H1 (cell line): ENCODE measurements around the gene ZBTB47. TPM values are rescaled to one million over a fixed set of nuclear protein-coding genes. Genes with fewer than 3 reads are reported as not detected.

ENCODE experiments used
- CTCF ChIA-PET: fragments of 300-600 bp; sonication (Branson Sonifier 250); formaldehyde crosslinking; loops from one replicate; lab custom pipeline; 2021; ENCODE audit not compliant: partially characterized antibody; lab: Charles Lee
- POLR2A ChIA-PET: fragments of 300-600 bp; sonication (Branson Sonifier 250); formaldehyde crosslinking; loops from one replicate; lab custom pipeline; 2021; ENCODE audit warnings: inconsistent platforms; ENCODE audit not compliant: partially characterized antibody; lab: Charles Lee
- DNase-seq, 2 experiments: peaks; one replicate each; pipeline versions ENCODE4 v3.0.0 to v3.0.0-alpha.2; 2010 to 2022; ENCODE audit warnings: low spot score in 2 of 2, low read depth in 1 of 2, mixed read lengths in 1 of 2
- FAIRE-seq: peaks from 2 replicates; lab custom pipeline; 2011; peaks lifted over from hg19 to GRCh38; lab: Jason Lieb, UNC
- H2AFZ ChIP-seq: 2 replicates; pipeline ENCODE4 v1.8.1; 2012; ENCODE audit warnings: low read length, inconsistent platforms
- H2AK5ac ChIP-seq: 2 replicates; pipeline ENCODE4 v1.6.1; 2013; ENCODE audit warnings: low read depth, low read length
- H2BK120ac ChIP-seq: replicated peaks from 2 replicates; pipeline ENCODE3; 2013; ENCODE audit warnings: low read depth, low read length, inconsistent platforms
- H2BK12ac ChIP-seq: 2 replicates; pipeline ENCODE4 v1.6.1; 2013; ENCODE audit warnings: low read depth, low read length
- H2BK15ac ChIP-seq: 2 replicates; pipeline ENCODE4 v1.6.1; 2013; ENCODE audit warnings: low read length
- H2BK20ac ChIP-seq: 2 replicates; pipeline ENCODE4 v1.6.1; 2013; ENCODE audit warnings: low read length
- H2BK5ac ChIP-seq: 2 replicates; pipeline ENCODE4 v1.6.1; 2013; ENCODE audit warnings: low read depth, low read length
- H3K14ac ChIP-seq: 2 replicates; pipeline ENCODE4 v1.6.1; 2013; ENCODE audit warnings: inconsistent platforms; ENCODE audit not compliant: insufficient read length
- H3K18ac ChIP-seq: 2 replicates; pipeline ENCODE4 v1.6.1; 2013; ENCODE audit warnings: low read length; ENCODE audit errors: extremely low read depth
- H3K23ac ChIP-seq: 2 replicates; pipeline ENCODE4 v1.6.1; 2013; ENCODE audit warnings: inconsistent platforms; ENCODE audit not compliant: insufficient read length
- H3K23me2 ChIP-seq: 2 replicates; pipeline ENCODE4 v1.6.1; 2013; ENCODE audit warnings: low read depth, low read length
- H3K27ac ChIP-seq: 2 replicates; pipeline ENCODE4 v1.6.1; 2011; ENCODE audit warnings: low read depth, low read length, inconsistent platforms
- H3K27me3 ChIP-seq, 4 experiments: replicated peaks in 1 of 4; 1 replicate in 1 of 4; 2 replicates in 3 of 4; pipeline versions ENCODE4 v1.6.1 to v1.8.1; 2011 to 2013; ENCODE audit warnings: low read length in 3 of 4, mild to moderate bottlenecking in 3 of 4, inconsistent platforms in 2 of 4, mixed read lengths in 2 of 4, moderate library complexity in 1 of 4; ENCODE audit not compliant: control insufficient read depth in 3 of 4, insufficient read depth in 3 of 4; ENCODE audit errors: extremely low read depth in 1 of 4
- H3K36me3 ChIP-seq, 4 experiments: 2 replicates each; pipeline versions ENCODE4 v1.6.1 to v1.8.1; 2011 to 2013; ENCODE audit warnings: mild to moderate bottlenecking in 4 of 4, low read length in 3 of 4, moderate library complexity in 2 of 4, control low read depth in 1 of 4, inconsistent platforms in 1 of 4; ENCODE audit not compliant: insufficient read depth in 4 of 4, control insufficient read depth in 2 of 4
- H3K4ac ChIP-seq: replicated peaks from 2 replicates; pipeline ENCODE3; 2013; ENCODE audit warnings: low read length, low read depth, mixed read lengths, inconsistent platforms; ENCODE audit not compliant: insufficient read length
- H3K4me1 ChIP-seq, 4 experiments: replicated peaks in 1 of 4; 1 replicate in 1 of 4; 2 replicates in 3 of 4; pipeline versions ENCODE4 v1.6.1 to v1.8.1; 2011 to 2013; ENCODE audit warnings: low read length in 3 of 4, inconsistent platforms in 2 of 4, mixed read lengths in 1 of 4; ENCODE audit not compliant: insufficient read depth in 4 of 4, control insufficient read depth in 3 of 4
- H3K4me2 ChIP-seq, 2 experiments: 2 replicates each; pipeline versions ENCODE4 v1.6.1 to v1.8.1; 2011 to 2013; ENCODE audit warnings: low read depth in 2 of 2, low read length in 2 of 2, control low read depth in 1 of 2, inconsistent platforms in 1 of 2, mild to moderate bottlenecking in 1 of 2; ENCODE audit not compliant: insufficient read depth in 1 of 2
- H3K4me3 ChIP-seq, 4 experiments: fragments of 200-600, 300-600 bp in 1 of 4; sonication (generic), shearing (Covaris generic), sonication (Bioruptor Twin) in 1 of 4; 2 replicates each; pipeline versions ENCODE4 v1.5.1 to v1.8.1; 2011 to 2016; ENCODE audit warnings: low read length in 4 of 4, low read depth in 3 of 4, control low read depth in 2 of 4, inconsistent platforms in 2 of 4, mild to moderate bottlenecking in 2 of 4, mixed read lengths in 1 of 4, moderate library complexity in 1 of 4; ENCODE audit not compliant: insufficient read depth in 2 of 4; ENCODE audit errors: extremely low read depth in 1 of 4
- H3K56ac ChIP-seq: replicated peaks from 2 replicates; pipeline ENCODE3; 2013; ENCODE audit warnings: low read depth, mild to moderate bottlenecking, mixed read lengths, low read length, inconsistent platforms; ENCODE audit not compliant: insufficient read length
- H3K79me1 ChIP-seq: 2 replicates; pipeline ENCODE4 v1.6.1; 2013; ENCODE audit warnings: low read depth, low read length, control low read depth
- H3K79me2 ChIP-seq, 2 experiments: 2 replicates each; pipeline versions ENCODE4 v1.6.1 to v1.8.1; 2012 to 2013; ENCODE audit warnings: low read length in 2 of 2, mild to moderate bottlenecking in 2 of 2, inconsistent platforms in 1 of 2; ENCODE audit not compliant: insufficient read depth in 2 of 2, control insufficient read depth in 1 of 2
- H3K9ac ChIP-seq, 4 experiments: replicated peaks in 1 of 4; 1 replicate in 1 of 4; 2 replicates in 3 of 4; pipeline versions ENCODE4 v1.6.1 to v1.8.1; 2011 to 2013; ENCODE audit warnings: low read depth in 3 of 4, low read length in 3 of 4, control low read depth in 2 of 4, mild to moderate bottlenecking in 2 of 4, moderate library complexity in 2 of 4, inconsistent platforms in 1 of 4; ENCODE audit errors: extremely low read depth in 1 of 4
- H3K9me3 ChIP-seq, 2 experiments: 2 replicates each; pipeline versions ENCODE4 v1.6.1 to v1.8.1; 2012 to 2013; ENCODE audit warnings: mild to moderate bottlenecking in 2 of 2, moderate library complexity in 2 of 2, control low read depth in 1 of 2, inconsistent platforms in 1 of 2, low read depth in 1 of 2, low read length in 1 of 2, mixed read lengths in 1 of 2; ENCODE audit not compliant: insufficient read depth in 2 of 2
- H4K20me1 ChIP-seq, 2 experiments: replicated peaks in 1 of 2; 2 replicates each; pipeline versions ENCODE3 to v1.8.1; 2011 to 2013; ENCODE audit warnings: inconsistent platforms in 2 of 2, low read length in 2 of 2, mild to moderate bottlenecking in 1 of 2; ENCODE audit not compliant: insufficient read depth in 2 of 2, control insufficient read depth in 1 of 2
- H4K5ac ChIP-seq: 2 replicates; pipeline ENCODE4 v1.6.1; 2013; ENCODE audit warnings: low read length, low read depth, mixed read lengths, inconsistent platforms; ENCODE audit not compliant: insufficient read length
- H4K8ac ChIP-seq: 2 replicates; pipeline ENCODE4 v1.8.0; 2013; ENCODE audit warnings: mild to moderate bottlenecking, moderate library complexity, low read length, inconsistent platforms; ENCODE audit not compliant: insufficient read depth; ENCODE audit errors: extremely low read depth
- H4K91ac ChIP-seq: replicated peaks from 2 replicates; pipeline ENCODE3; 2013; ENCODE audit warnings: low read length, mixed read lengths, inconsistent platforms; ENCODE audit not compliant: insufficient read length
- FOSL1 ChIP-seq: IDR thresholded peaks from 2 replicates; pipeline ENCODE4 v1.6.1; 2011; ENCODE audit warnings: mild to moderate bottlenecking, low read depth, low read length, moderate library complexity; ENCODE audit not compliant: insufficient read depth
- WGBS, 2 experiments: shearing (Covaris generic) in 1 of 2; methylation state at CpG; one replicate each; pipeline versions ENCODE4 v1.1.6 to v1.1.7; 2013 to 2015; ENCODE audit warnings: low lambda C conversion rate in 2 of 2, mixed read lengths in 2 of 2, inconsistent platforms in 1 of 2, low coverage in 1 of 2, missing lambda C conversion rate in 1 of 2; ENCODE audit not compliant: insufficient replicate concordance in 2 of 2, insufficient coverage in 1 of 2, insufficient read length in 1 of 2; ENCODE audit errors: extremely low coverage in 1 of 2, missing lambda C conversion rate in 1 of 2; 5-methylcytosine and 5-hydroxymethylcytosine counted together
- polyA plus RNA-seq, 7 experiments: library from polyadenylated mRNA; depleted of rRNA in 3 of 7; stranded (reverse) in 5 of 7; unstranded in 2 of 7; fragments of >200 nt in 5 of 7; fragments of 200-250 nt in 2 of 7; gene quantifications; 1 replicate in 5 of 7; 2 replicates in 1 of 7; 4 replicates in 1 of 7; pipeline versions ENCODE4 v1.2.1 to v1.2.3, GENCODE V29; 2011 to 2013; ENCODE audit warnings: missing spikeins in 2 of 7, mixed read lengths in 2 of 7
- total RNA-seq: library from RNA; stranded (reverse); fragmentation: NEBNext Ultra II Directional; extraction: Animal tissue kit (Norgen Biotek cat#: 25700); gene quantifications from 2 replicates; pipeline ENCODE4 v1.2.1, GENCODE V29; 2021

The ZBTB47 gene
- total and polyA plus RNA-seq, 2 of the 8 experiments (the other 6 are each of a cell fraction or from before 2014, with no cell fraction given): 2.8 to 4.1 TPM

- DNase-seq: no peak
- no peak overlapping the region for H3K4me2 ChIP-seq
- H4K91ac ChIP-seq: no peak overlapping the region
- no peak overlapping the region for H2AFZ ChIP-seq
- H3K4me3 ChIP-seq: no peak overlapping the region
- no peak overlapping the region for H4K5ac ChIP-seq
- H2BK5ac ChIP-seq: no peak overlapping the region
- H3K14ac ChIP-seq: no peak overlapping the region
- no peaks in the 10 kb centered on the region for H3K23me2 ChIP-seq
- H3K79me1 ChIP-seq: no peaks in the 10 kb centered on the region
- H2BK15ac ChIP-seq: no peak overlapping the region
- ChIA-PET POLR2A (interaction anchor here (1.1 to 3.1 kb wide), 2 partner anchors 12 to 85 kb away, joined by 3 to 10 read pairs; no protein-coding TSS in a partner anchor), CTCF (interaction anchor here (0.8 to 3.3 kb wide), 8 partner anchors 12 to 127 kb away, joined by 3 to 13 read pairs (median 4); no protein-coding TSS in a partner anchor)
- WGBS, 2 experiments: 92% methylated on average over 29 of the region's 38 CpGs; no CpG with 5 or more reads in 1 of the 2 experiments
- peaks cover 0 to 4% of the 10 kb centered on the region in 2 experiments for H4K20me1 ChIP-seq
- H3K18ac ChIP-seq: no peak overlapping the region
- no peak overlapping the region for H3K56ac ChIP-seq
- H2BK20ac ChIP-seq: no peak overlapping the region
- H3K4me1 ChIP-seq: peaks cover 0 to 7% (median 0%) of the 10 kb centered on the region in 4 experiments; a peak in 2 of 7 replicates
- no peak for FAIRE-seq
- H3K27ac ChIP-seq: no peak overlapping the region; the same call in 1 of the 2 replicates
- no peak overlapping the region for H2BK12ac ChIP-seq
- peaks cover 0 to 2% (median 0%) of the 10 kb centered on the region in 4 experiments; a peak in 1 of 7 replicates for H3K27me3 ChIP-seq
- H3K36me3 ChIP-seq: no peaks in the 10 kb centered on the region
- no peak overlapping the region for H3K9ac ChIP-seq
- no peaks in the 10 kb centered on the region for H3K79me2 ChIP-seq
- H3K9me3 ChIP-seq: no peaks in the 10 kb centered on the region
- H3K4ac ChIP-seq: no peak overlapping the region
- no peak overlapping the region for H4K8ac ChIP-seq
- H3K23ac ChIP-seq: no peak overlapping the region
- H2BK120ac ChIP-seq: no peak overlapping the region
- H2AK5ac ChIP-seq: no peak overlapping the region
- TF ChIP-seq FOSL1: no peak
Observed at GRCh38 chr3:42663581-42664437, 10.3 kb downstream of the ZBTB47 start.
